Type B pancreatic cell (in vitro differentiated cells): Measurements from ENCODE around the gene PRM3. TPM values are rescaled to one million over a fixed set of nuclear protein-coding genes. Genes with fewer than 3 reads are reported as not detected.

Experiments
- DNase-seq: peaks from one replicate; pipeline ENCODE4 v3.0.0; 2021; ENCODE audit warnings: mixed read lengths; ENCODE audit not compliant: unreplicated experiment; ENCODE audit errors: extremely low spot score
- H3K27ac Mint-ChIP-seq: 2 replicates; pipeline ENCODE4 v1.8.0; 2021; ENCODE audit warnings: mild to moderate bottlenecking, mixed read lengths
- H3K27me3 Mint-ChIP-seq: 2 replicates; pipeline ENCODE4 v1.8.0; 2021; ENCODE audit warnings: mixed read lengths
- H3K36me3 Mint-ChIP-seq: 2 replicates; pipeline ENCODE4 v1.8.0; 2021; ENCODE audit warnings: mixed read lengths
- H3K4me1 Mint-ChIP-seq: one replicate; pipeline ENCODE4 v1.8.0; 2021; ENCODE audit warnings: mixed read lengths; ENCODE audit not compliant: unreplicated experiment
- H3K4me3 Mint-ChIP-seq: 2 replicates; pipeline ENCODE4 v1.8.0; 2021; ENCODE audit warnings: mild to moderate bottlenecking, mixed read lengths
- H3K9me3 Mint-ChIP-seq: 2 replicates; pipeline ENCODE4 v1.8.0; 2021; ENCODE audit warnings: mixed read lengths
- CTCF ChIP-seq: fragments of 200-600 bp; sonication (generic); conservative IDR thresholded peaks from 2 replicates; pipeline ENCODE4 v1.5.0; 2021; ENCODE audit warnings: antibody characterized with exemption, mild to moderate bottlenecking
- total RNA-seq: library from RNA; stranded (reverse); gene quantifications from 2 replicates; pipeline ENCODE4 v1.2.1, GENCODE V29; 2021; ENCODE audit warnings: low replicate concordance

Gene PRM3
- total RNA-seq, 1 donor from 2014 or later: not detected

GRCh38 chr16:11312718-11313492 lies 39.5 kb upstream of the PRM3 start:
- Mint-ChIP-seq H3K4me3 (peak overlapping the region; percentile 76), H3K36me3 (no peaks in the 10 kb centered on the region), H3K27me3 (no peaks in the 10 kb centered on the region), H3K9me3 (no peaks in the 10 kb centered on the region), H3K4me1 (peaks cover 23% of the 10 kb centered on the region), H3K27ac (peak overlapping the region; percentile 93)
- no peak for TF ChIP-seq CTCF
- DNase-seq: no peak

GRCh38 chr16:11310997-11311561 lies 37.6 kb upstream of the PRM3 start:
- TF ChIP-seq CTCF: no peak
- H3K9me3 Mint-ChIP-seq: no peaks in the 10 kb centered on the region
- H3K4me1 Mint-ChIP-seq: peaks cover 20% of the 10 kb centered on the region
- H3K36me3 Mint-ChIP-seq: no peaks in the 10 kb centered on the region
- no peaks in the 10 kb centered on the region for H3K27me3 Mint-ChIP-seq
- no peak overlapping the region for H3K27ac Mint-ChIP-seq
- H3K4me3 Mint-ChIP-seq: no peak overlapping the region
- DNase-seq: no peak

- Mint-ChIP-seq H3K36me3 (no peaks in the 10 kb centered on the region), H3K27me3 (no peaks in the 10 kb centered on the region), H3K9me3 (no peaks in the 10 kb centered on the region), H3K27ac (no peak overlapping the region), H3K4me1 (peaks cover 17% of the 10 kb centered on the region), H3K4me3 (no peak overlapping the region)
- TF ChIP-seq CTCF: no peak
- DNase-seq: no peak
Observed at GRCh38 chr16:11310634-11310977, 37.2 kb upstream of the PRM3 start.

- Mint-ChIP-seq H3K36me3 (no peaks in the 10 kb centered on the region), H3K9me3 (no peaks in the 10 kb centered on the region), H3K4me3 (no peak overlapping the region), H3K27me3 (no peaks in the 10 kb centered on the region), H3K4me1 (peaks cover 17% of the 10 kb centered on the region), H3K27ac (no peak overlapping the region)
- no peak for TF ChIP-seq CTCF
- no peak for DNase-seq
Observed at GRCh38 chr16:11309895-11310633, 36.6 kb upstream of the PRM3 start.

- H3K27me3 Mint-ChIP-seq: no peaks in the 10 kb centered on the region
- DNase-seq: no peak
- H3K27ac Mint-ChIP-seq: no peak overlapping the region
- no peaks in the 10 kb centered on the region for H3K36me3 Mint-ChIP-seq
- no peak overlapping the region for H3K4me3 Mint-ChIP-seq
- TF ChIP-seq CTCF: no peak
- no peaks in the 10 kb centered on the region for H3K9me3 Mint-ChIP-seq
- H3K4me1 Mint-ChIP-seq: peaks cover 19% of the 10 kb centered on the region
Observed at GRCh38 chr16:11308493-11309283, 35.3 kb upstream of the PRM3 start.
